SH-SY5Y (cell line): ENCODE data around the gene GCK.

Experiments used
- GATA2 ChIP-seq: IDR thresholded peaks from 2 replicates; pipeline ENCODE4 v1.6.1; 2011; ENCODE audit warnings: mild to moderate bottlenecking, low read depth, low read length
- GATA3 ChIP-seq: IDR thresholded peaks from 2 replicates; pipeline ENCODE4 v1.6.1; 2011; ENCODE audit warnings: low read depth, mild to moderate bottlenecking, low read length, moderate library complexity

DNA sequence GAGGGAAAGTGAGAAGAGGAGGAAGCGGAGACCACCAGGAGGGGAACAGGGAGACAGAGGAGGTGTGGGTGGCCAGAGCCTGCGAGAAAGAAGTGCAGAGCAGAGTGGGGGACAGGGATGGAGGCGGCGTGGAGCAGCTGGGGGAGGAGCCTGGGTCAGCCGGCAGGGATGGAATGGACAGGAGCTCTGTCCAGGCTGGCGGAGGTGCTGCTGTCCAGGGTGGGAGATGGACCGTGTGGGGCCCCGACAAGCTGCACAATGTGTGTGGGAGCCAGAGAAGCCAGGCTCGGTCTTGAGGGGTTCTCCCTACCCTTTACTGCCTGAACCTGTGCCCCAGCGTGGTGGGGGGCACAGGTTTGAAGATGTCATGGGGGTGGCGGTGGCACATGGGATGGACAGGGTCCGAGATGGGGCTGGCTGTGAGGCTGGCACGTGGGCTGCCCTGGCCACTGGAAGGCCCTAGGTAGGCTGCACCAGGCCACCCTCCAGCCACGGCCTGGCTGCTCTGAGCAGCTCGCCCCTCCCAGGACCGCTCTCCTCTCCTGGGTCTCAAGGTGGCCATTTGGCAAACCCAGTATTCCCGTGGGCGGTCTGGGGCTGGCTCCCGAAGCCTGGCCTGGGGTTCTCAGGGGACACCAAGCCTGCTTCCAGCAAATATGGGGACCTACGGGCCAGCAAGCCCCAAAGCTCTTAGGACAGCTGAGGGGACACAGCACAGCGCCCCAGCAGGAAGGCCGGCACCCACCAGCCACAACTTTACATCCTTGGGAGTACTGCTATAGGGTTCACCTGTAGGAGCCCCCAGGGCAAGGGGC lies 43.9 kb upstream of the GCK start:
- no peak for TF ChIP-seq GATA3
- TF ChIP-seq GATA2, result no peak
